GM18526 (cell line): Measurements from ENCODE around the gene KCNMB4.

Experiments
- POLR2A ChIP-seq: IDR thresholded peaks from 3 replicates; pipeline ENCODE4 v1.6.1; 2011; ENCODE audit not compliant: insufficient read length; ENCODE audit errors: extremely low read depth

Gene KCNMB4

DNA sequence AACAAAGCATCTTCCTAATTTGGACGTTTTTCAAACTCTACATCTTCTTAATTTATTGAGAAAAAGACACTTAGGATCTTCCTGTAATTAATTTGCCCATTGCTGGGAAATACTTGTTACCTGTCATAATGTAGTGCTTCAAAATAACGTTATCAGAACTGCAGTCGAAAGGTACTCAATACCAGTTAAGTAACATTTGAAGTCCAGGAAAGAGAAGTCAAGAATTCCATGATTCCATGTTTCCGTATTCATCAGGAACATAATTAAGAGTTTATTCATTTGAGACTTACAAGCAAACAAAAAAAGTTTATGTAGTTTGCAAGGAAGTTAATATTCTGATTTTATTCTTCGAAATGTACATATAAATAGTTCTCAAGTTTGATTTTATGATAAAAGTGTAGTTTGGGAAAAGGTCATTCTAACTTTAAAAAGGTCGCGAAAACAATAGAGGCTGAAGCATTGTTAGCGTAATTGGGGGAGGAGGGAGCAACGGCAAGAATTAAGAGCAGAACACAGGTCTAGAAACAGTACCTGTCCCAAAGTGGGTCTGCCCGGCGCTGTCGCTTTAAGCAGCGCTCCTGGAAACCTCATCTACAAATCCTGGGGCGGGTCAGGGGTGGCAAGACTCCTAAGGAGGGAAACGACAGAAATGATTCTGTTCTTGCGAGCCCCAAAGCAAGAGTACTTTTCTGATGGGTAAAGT lies 1.2 kb upstream of the KCNMB4 start:
- no peak for TF ChIP-seq POLR2A

DNA sequence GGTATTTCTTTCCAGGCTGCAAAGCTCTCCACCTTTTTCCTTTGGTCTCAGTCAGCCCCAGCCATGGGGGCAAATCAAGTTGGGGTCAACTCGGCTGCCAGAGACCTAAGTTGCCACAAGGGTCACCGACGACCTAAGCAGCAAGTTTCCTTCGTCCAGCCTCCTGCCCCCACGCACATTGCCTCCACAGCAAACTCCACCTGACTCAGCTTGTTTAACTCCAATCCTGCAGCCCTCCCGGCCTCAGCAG lies 767 bp upstream of the KCNMB4 start:
- TF ChIP-seq POLR2A: no peak

DNA sequence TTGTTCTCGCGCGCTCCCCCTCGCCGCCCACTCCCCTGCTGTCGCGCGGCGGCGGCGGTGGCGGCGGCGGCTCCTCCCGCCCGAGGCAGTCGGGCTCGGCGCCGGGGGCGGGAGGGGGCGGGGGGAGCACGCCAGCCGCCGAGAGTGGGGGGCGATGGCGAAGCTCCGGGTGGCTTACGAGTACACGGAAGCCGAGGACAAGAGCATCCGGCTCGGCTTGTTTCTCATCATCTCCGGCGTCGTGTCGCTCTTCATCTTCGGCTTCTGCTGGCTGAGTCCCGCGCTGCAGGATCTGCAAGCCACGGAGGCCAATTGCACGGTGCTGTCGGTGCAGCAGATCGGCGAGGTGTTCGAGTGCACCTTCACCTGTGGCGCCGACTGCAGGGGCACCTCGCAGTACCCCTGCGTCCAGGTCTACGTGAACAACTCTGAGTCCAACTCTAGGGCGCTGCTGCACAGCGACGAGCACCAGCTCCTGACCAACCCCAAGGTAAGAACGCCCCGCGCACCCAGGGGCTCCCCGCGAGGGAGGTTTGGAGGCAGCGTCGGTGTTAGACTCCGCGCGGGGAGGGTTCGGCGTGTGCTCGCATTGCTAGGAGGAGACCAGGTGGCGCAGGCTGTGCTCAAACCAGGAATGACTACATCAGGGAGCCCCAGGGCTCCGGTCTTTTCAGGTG lies 629 bp downstream of the KCNMB4 start:
- TF ChIP-seq POLR2A: no peak

DNA sequence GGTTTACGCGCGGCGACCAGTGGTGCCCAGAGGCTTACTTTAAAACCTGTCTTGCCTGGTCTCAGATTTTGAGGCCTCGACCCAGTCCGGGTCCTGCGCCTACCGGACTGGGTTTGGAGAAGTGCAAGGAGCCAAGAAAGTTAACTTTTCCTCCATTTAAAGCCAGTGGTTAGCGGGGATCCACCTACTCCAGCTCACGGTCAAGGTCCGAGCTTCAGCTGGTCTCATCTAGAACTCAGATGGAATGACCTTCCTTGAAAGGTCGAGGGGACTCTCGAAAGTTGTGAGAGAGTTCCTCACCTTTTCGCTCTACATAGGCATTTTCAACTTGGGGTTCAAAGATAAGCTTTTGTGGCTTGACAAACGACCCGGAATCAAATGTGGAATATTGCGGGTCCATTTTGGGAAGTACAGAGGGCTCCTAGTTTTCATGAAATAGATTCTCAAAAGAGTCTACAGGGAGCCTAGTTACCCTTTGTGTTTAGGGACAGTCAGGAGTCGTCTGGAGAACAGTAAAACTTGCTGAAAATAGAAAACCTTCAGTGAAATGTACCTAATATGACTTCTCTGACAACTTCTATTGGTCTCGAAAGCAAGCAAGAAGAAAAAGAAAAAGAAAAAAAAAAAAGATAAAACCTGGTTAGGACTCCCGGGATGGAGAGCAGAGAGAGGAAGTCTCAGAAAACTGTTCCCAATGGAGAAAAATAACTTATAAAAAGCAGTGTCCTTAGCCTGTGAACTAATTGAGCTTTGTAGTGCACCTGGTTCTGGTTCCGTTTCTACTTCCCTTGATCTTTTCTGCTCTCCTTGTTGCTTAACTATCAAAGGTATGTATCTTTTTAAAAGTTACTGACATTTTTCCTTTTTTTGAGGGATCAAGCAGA lies 1.4 kb downstream of the KCNMB4 start:
- no peak for TF ChIP-seq POLR2A

DNA sequence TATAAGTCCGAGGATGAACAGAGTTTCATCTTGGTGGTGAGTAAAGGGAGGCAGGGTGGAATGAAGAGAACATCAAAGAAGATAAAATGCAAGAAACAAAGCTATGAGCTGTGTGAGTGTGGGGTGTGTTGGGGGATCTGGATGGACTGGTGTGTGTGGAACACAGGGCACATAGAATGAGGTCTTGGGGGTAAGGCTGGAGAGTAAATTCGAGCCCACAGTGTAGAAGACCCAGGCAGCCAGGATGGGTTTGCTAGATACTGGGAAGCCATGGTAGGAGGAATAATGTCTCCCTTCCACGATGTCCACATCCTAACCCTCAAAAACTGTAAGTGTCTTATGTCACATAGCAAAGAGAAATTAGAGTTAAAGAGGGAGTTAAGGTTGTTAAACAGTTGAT lies 6.8 kb downstream of the KCNMB4 start:
- TF ChIP-seq POLR2A: no peak

DNA sequence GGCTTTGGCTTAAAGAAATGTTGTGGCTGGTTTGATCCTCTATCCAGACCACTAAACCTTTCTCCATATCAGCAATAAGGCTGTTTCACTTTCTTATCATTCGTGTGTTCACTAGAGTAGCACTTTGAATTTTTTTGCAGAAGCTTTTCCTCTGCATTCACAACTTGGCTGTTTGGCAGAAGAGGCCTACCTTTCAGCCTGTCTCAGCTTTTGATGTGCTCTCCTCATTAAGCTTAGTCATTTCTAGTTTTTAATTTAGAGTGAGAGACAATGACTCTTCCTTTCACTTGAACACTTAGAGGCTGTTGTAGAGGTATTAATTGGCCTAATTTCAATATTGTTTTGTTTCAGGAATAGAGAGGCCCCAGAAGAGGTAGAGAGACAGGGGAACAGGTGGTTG lies 13.8 kb downstream of the KCNMB4 start:
- TF ChIP-seq POLR2A: no peak

DNA sequence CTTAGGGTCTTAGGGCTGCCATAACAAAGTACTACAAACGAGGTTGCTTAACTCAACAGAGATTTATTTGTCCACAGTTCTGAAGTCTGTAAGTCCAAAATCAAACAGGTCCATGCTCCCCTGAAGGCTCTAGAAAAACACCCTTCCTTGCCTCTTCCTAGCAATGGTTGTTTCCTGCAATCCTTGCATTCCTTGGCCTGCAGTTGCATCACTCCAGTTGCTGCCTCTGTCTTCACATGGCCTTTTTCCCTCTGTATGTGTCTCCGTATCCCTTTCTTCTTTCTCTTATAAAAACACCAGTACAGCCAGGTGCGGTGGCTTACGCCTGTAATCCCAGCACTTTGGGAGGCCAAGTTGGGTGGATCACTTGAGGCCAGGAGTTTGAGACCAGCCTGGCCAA lies 17.4 kb downstream of the KCNMB4 start:
- TF ChIP-seq POLR2A: no peak

DNA sequence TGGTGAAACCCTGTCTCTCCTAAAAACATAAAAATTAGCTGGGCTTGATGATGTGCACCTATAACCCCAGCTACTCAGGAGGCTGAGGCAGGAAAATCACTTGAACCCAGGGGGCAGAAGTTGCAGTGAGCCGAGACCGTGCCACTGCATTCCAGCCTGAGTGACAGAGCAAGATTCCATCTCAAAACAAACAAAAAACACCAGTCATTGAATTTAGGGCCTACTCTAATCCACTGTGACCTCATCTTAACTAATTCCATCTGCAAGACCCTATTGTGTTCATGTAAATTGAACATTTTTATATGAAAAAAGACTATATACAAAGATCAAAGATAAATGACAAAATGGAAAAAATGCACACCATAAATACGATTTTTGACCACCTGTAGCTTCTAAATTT lies 17.8 kb downstream of the KCNMB4 start:
- TF ChIP-seq POLR2A: no peak

DNA sequence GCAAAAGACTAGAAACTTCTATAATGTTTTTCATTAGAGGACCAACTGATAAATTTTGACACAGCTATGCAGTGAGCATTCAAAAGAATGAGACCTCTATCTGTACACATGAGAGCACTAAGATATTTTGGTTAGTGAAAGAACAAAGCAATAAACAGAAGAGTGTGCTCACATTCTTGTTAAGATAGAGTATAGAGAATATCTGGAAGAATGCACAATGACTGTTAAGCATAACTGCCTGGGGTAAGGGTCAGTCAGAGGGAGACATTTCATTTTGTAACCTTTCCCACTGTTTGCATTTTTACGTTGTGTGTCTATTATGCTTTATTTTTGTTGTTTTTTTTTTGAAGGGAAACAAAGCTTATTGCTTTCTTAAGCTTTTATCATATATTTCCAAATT lies 20.7 kb downstream of the KCNMB4 start:
- no peak for TF ChIP-seq POLR2A

DNA sequence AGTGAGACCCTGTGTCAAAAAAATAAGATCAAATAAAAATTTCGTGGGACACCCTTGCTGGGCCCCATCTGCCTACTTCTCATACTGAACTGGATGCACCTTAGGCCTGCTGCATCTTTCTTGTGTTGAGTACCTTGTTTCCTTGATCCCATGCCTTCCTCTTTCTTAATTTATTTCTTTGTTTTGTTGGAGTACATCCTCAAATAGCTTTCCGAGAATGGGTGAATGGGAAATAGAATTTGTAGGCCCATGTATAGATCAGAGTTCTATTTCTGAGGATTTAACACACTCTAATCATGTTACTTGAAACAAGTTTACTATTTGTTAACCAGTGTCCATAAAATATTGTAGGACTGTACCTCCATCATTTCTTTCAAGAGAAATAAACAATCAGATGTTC lies 23.6 kb downstream of the KCNMB4 start:
- TF ChIP-seq POLR2A: no peak

DNA sequence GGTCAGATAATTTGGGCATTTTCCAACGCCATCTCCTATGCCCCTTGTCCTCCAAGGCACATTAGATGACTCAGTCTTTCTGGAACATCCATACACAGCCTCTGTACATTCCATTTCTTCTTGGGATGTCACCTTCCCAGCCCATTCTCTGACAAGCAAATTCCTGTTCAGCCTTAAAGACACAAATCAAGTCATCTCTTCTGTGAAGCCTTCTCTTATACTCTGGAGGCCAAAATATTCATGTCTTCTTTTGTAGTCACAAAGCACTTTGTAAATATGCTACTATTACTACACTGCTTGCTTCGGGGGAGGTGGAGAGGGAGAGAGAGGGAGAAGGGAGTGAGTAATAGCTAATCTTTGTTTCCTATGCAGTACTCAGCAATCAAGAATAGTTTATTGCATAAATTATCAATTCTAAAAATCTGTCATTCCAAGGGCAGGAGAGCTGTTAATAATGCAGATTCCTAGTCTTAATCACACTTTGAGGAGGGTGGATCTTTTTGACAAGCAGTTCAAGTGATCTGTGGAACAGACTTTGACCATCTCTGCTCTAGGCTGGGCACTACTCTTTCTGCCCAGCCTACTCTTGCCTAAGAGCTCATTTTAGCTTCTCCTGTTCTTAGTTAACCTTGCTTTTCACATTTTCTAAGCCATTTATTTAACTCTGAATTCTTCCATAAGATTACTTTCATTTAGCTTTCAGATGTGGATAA lies 27.9 kb downstream of the KCNMB4 start:
- TF ChIP-seq POLR2A: no peak

DNA sequence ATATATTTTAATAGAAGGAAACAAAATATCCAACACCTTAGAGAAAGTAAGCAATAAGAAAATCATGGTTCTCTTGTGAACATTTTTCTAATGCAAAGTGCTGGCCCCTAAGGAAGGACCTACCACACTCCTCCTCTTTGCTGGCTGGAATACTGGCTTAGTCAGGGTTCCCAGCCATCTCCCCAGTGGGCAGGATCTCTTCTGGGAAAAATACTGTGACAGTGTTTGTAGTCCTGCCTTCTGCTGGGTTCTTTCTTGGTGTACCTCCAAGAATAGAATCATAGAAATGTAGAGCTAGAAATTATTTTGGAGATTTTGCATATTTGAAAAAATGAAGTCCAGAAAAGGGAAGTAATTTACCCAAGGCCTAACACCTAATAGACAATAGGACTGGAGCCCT lies 31.9 kb downstream of the KCNMB4 start:
- no peak for TF ChIP-seq POLR2A

DNA sequence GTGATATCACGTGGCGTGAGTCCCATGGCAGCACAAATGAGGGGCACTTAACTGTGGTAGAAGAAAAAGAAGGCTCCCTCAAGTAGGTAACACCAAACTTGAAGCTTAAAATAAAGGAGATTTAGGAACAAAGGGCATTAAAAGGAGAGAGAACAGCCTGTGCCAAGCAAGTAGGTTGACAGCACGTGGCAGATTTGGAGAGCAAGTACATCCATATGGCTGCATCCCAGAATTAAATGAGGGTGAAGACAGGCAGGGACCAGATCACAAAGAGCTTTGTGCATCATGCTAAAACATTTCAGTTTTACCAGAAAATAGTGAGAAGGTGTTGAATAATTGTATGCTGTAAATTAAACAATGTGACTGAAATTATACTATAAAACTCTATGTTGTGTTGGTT lies 32.8 kb downstream of the KCNMB4 start:
- TF ChIP-seq POLR2A: no peak

DNA sequence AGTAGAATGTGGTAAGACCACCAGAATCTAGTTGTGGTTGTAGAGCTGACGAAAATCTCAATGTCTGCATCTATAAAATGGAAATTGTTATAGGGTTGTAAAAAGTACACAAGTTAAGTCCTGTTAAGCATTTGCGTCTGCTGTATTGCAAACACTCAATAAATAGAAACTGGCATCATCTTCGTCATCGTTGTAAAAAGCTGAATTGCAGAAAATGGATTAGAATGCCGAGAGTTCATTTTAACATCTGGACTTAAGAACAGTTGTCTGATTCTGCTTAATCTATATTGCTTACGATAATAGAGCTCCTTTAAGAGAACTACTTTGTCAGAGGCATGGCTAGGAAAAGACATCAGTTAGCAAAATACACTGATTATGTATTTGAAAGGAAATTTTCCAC lies 33.2 kb downstream of the KCNMB4 start:
- TF ChIP-seq POLR2A: no peak

DNA sequence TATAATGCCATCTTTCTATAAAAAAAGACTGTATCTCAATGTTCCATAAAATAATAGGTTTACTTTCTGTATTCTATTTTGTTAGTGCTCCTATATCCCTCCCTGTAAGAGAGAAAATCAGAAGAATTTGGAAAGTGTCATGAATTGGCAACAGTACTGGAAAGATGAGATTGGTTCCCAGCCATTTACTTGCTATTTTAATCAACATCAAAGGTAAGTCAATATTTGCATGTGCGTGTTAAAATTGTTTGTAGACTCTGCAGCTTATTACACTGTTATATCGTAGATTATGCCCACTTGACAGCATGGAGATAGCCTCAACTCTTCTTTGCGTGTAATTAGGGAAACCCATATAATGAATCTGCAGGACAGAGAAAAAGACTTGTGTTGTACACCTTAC lies 34.0 kb downstream of the KCNMB4 start:
- no peak for TF ChIP-seq POLR2A

DNA sequence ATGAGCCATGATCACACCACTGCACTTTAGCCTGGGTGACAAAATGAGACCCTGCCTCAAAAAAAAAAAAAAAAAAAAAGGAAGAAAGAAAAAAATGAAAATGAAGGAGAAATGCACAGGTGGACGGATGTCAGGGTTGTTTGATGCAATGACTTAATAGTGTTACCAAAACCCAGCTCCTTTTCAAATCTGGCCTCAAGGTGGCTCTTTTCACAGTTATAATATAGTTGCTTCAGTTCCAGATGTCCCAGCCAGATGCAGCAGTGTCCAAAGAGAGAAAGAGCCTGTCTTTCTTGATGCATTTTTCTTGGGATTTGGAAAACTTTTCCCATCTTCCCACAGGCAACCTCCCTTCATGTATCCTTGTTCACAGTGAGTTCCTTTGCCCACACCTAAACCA lies 36.5 kb downstream of the KCNMB4 start:
- TF ChIP-seq POLR2A: no peak
